OCI-LY7 (cell line): ENCODE results near the gene KIAA1958. TPM values are rescaled to one million over a fixed set of nuclear protein-coding genes. Genes with fewer than 3 reads are reported as not detected.

Experiments used
- BruUV-seq: library from RNA; stranded (reverse); fragments of 400-500 nt; replicated peaks from 2 replicates; lab custom pipeline; 2021; lab: Mats Ljungman, UMichigan
- CTCF ChIA-PET: fragments of 300-600 bp; sonication (Branson Sonifier 250); formaldehyde crosslinking; loops from one replicate; lab custom pipeline; 2022; ENCODE audit warnings: antibody characterized with exemption; ENCODE audit not compliant: unreplicated experiment; lab: Charles Lee
- POLR2A ChIA-PET: fragments of 300-600 bp; sonication (Branson Sonifier 250); formaldehyde crosslinking; loops from one replicate; lab custom pipeline; 2022; ENCODE audit warnings: antibody characterized with exemption; lab: Charles Lee
- DNase-seq: peaks from one replicate; pipeline ENCODE4 v3.0.0-alpha.2; 2015; ENCODE audit warnings: low spot score
- H2AFZ ChIP-seq: fragments of 200-600 bp; sonication (generic), shearing (Covaris generic); 2 replicates; pipeline ENCODE4 v1.6.1; 2014; ENCODE audit warnings: mild to moderate bottlenecking, antibody characterized with exemption, low read length, moderate library complexity
- H3K27ac ChIP-seq: fragments of 200-600 bp; sonication (generic); 2 replicates; pipeline ENCODE4 v1.5.1; 2014; ENCODE audit warnings: mixed run types, low read depth, mild to moderate bottlenecking, moderate library complexity, low read length, inconsistent platforms; ENCODE audit not compliant: poor library complexity, severe bottlenecking
- H3K36me3 ChIP-seq: fragments of 200-600 bp; sonication (generic); 2 replicates; pipeline ENCODE4 v1.6.1; 2014; ENCODE audit warnings: mild to moderate bottlenecking, antibody characterized with exemption, low read length, moderate library complexity, mixed read lengths; ENCODE audit not compliant: insufficient read depth
- H3K4me1 ChIP-seq: fragments of 200-600 bp; sonication (generic); 2 replicates; pipeline ENCODE4 v1.5.1; 2014; ENCODE audit warnings: mild to moderate bottlenecking, low read length; ENCODE audit not compliant: insufficient read depth, poor library complexity, severe bottlenecking
- H3K4me2 ChIP-seq: fragments of 200-600 bp; sonication (generic); 2 replicates; pipeline ENCODE4 v1.6.1; 2014; ENCODE audit warnings: mild to moderate bottlenecking, low read length
- H3K4me3 ChIP-seq: fragments of 200-600 bp; sonication (generic); 2 replicates; pipeline ENCODE4 v1.5.1; 2014; ENCODE audit warnings: mild to moderate bottlenecking, low read depth, low read length; ENCODE audit not compliant: poor library complexity, severe bottlenecking
- H3K79me2 ChIP-seq: fragments of 200-600 bp; sonication (generic); 2 replicates; pipeline ENCODE4 v1.6.1; 2016; ENCODE audit warnings: low read depth, mild to moderate bottlenecking, low read length, moderate library complexity, mixed read lengths; ENCODE audit not compliant: insufficient read depth
- H3K9me2 ChIP-seq: fragments of 200-600 bp; sonication (generic); 2 replicates; pipeline ENCODE4 v1.6.1; 2016; ENCODE audit warnings: mild to moderate bottlenecking, low read length, mixed read lengths; ENCODE audit not compliant: insufficient read depth
- H3K9me3 ChIP-seq: fragments of 200-600 bp; sonication (generic); 2 replicates; pipeline ENCODE4 v1.6.1; 2014; ENCODE audit warnings: mild to moderate bottlenecking, mixed run types, low read length, mixed read lengths
- H4K20me1 ChIP-seq: fragments of 200-600 bp; sonication (generic); 2 replicates; pipeline ENCODE4 v1.6.1; 2014; ENCODE audit warnings: mild to moderate bottlenecking, antibody characterized with exemption, low read length, moderate library complexity, mixed read lengths; ENCODE audit not compliant: insufficient read depth
- EZH2phosphoT487 ChIP-seq: fragments of 200-600 bp; sonication (generic); IDR thresholded peaks from 2 replicates; pipeline ENCODE4 v1.6.1; 2018; ENCODE audit warnings: low read depth, borderline replicate concordance, mild to moderate bottlenecking, mixed run types, antibody characterized with exemption, low read length, moderate library complexity, mixed read lengths
- intact Hi-C: fragments of 100-400 bp; cut with micrococcal nuclease; formaldehyde crosslinking; loops from one replicate; pipeline ENCODE4 v1.10.0; 2022; ENCODE audit not compliant: unreplicated experiment
- total RNA-seq, 2 experiments: library from RNA; depleted of rRNA in 1 of 2; stranded (reverse); fragments of >200 nt in 1 of 2; shearing (Covaris generic) in 1 of 2; gene quantifications; 2 replicates each; pipeline ENCODE4 v1.2.3, GENCODE V29; 2014 to 2022
- TF ChIP-seq, protein P1 (sequence below): fragments of 200-600 bp; sonication (generic); conservative IDR thresholded peaks from 2 replicates; pipeline ENCODE4 v1.5.1; 2014; ENCODE audit warnings: mild to moderate bottlenecking, antibody characterized with exemption, low read length, moderate library complexity, mixed read lengths

The KIAA1958 gene
- total RNA-seq, 2 experiments from 2014 or later: 15.4 to 19.8 TPM

DNA sequence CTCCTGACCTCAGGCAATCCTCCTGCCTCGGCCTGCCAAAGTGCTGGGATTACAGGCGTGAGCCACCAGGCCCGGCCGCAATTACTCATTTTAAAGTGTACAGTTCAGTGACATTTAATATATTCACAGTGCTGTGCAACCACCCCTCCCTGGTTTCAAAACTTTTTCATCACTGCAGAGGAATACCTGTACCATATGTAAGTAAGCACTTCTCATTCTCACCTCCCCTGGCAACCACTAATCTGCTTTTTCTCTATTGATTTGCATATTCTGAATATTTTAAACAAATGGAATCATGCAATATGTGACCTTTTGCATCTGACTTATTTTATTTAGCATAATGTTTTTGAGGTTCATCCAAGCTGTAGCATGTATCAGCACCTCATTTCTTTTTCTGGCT is 21.3 kb upstream of the KIAA1958 start:
- Histone ChIP-seq H3K36me3 (peaks cover 22% of the 10 kb centered on the region), H3K4me1 (no peaks in the 10 kb centered on the region), H3K9me3 (peaks cover 5% of the 10 kb centered on the region; the same call in 1 of the 2 replicates), H3K4me3 (no peak overlapping the region), H3K27ac (no peak overlapping the region), H3K4me2 (no peak overlapping the region), H3K79me2 (no peaks in the 10 kb centered on the region), H3K9me2 (no peaks in the 10 kb centered on the region), H2AFZ (no peak overlapping the region), H4K20me1 (no peaks in the 10 kb centered on the region)
- ChIA-PET POLR2A (interaction anchor here (1.2 kb wide), 1 partner anchor 235 kb away, joined by 3 read pairs; no protein-coding TSS in a partner anchor), CTCF (no interaction called here)
- no peak for TF ChIP-seq EZH2phosphoT487
- TF ChIP-seq, protein P1, sequence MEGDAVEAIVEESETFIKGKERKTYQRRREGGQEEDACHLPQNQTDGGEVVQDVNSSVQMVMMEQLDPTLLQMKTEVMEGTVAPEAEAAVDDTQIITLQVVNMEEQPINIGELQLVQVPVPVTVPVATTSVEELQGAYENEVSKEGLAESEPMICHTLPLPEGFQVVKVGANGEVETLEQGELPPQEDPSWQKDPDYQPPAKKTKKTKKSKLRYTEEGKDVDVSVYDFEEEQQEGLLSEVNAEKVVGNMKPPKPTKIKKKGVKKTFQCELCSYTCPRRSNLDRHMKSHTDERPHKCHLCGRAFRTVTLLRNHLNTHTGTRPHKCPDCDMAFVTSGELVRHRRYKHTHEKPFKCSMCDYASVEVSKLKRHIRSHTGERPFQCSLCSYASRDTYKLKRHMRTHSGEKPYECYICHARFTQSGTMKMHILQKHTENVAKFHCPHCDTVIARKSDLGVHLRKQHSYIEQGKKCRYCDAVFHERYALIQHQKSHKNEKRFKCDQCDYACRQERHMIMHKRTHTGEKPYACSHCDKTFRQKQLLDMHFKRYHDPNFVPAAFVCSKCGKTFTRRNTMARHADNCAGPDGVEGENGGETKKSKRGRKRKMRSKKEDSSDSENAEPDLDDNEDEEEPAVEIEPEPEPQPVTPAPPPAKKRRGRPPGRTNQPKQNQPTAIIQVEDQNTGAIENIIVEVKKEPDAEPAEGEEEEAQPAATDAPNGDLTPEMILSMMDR: no peak
- BruUV-seq: no TSS peak
- DNase-seq: no peak
- intact Hi-C loops: no loop called here

DNA sequence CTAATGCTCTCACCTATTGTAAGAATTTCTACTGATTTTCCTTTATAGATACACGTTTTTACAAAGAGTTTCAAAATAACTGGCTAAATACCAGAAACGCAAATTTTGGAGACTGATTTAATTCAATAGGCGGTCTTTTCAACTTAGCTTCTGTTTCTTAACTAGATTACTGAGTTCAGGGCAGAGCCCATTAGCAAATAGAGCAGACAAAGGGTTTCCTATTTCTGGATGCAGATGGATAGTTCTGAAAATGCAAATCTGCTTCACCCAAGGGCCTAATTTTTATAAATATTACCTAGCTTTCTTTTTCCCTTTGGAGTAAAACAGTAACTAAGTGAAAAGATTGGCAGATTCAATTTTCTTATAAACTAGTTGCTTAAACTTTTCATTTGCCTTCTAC is 13.6 kb upstream of the KIAA1958 start:
- no peak overlapping the region for H2AFZ ChIP-seq
- no peaks in the 10 kb centered on the region for H3K9me3 ChIP-seq
- H3K27ac ChIP-seq: no peak overlapping the region
- H3K4me3 ChIP-seq: no peak overlapping the region
- intact Hi-C loops: no loop called here
- no peaks in the 10 kb centered on the region for H3K79me2 ChIP-seq
- peaks cover 4% of the 10 kb centered on the region; the same call in 1 of the 2 replicates for H3K36me3 ChIP-seq
- no peaks in the 10 kb centered on the region for H3K9me2 ChIP-seq
- DNase-seq: no peak
- TF ChIP-seq, protein P1: no peak
- TF ChIP-seq EZH2phosphoT487: no peak
- POLR2A ChIA-PET: interaction anchor here (0.6 to 1.4 kb wide), 5 partner anchors 13 to 1012 kb away, joined by 3 to 5 read pairs (median 3); partner anchors contain the start of gene KIAA1958
- no peak overlapping the region for H3K4me2 ChIP-seq
- CTCF ChIA-PET: no interaction called here
- no peaks in the 10 kb centered on the region for H3K4me1 ChIP-seq
- H4K20me1 ChIP-seq: no peaks in the 10 kb centered on the region
- no TSS peak for BruUV-seq

DNA sequence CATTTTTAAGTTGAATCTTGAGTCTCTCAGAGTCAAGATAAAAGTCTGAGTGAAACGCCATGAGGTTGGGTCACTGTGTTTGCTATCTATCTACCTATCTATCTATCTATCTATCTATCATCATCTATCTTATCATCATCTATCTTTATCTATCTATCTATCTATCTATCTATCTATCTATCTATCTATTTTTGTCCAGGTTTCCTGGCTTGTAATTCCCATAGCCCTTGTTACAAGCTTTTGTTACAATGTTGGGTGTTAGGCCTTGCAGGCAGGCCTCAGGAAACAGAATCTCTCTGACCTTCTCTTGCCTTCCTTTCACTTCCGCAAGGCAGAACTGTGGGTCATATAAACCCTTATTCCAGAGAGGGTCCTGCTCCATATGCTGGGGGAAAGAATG is 12.6 kb upstream of the KIAA1958 start:
- POLR2A ChIA-PET: no interaction called here

More for the DNA sequence above, 12.6 kb upstream of the KIAA1958 start:
- Histone ChIP-seq H3K9me2 (no peaks in the 10 kb centered on the region), H3K4me2 (no peak overlapping the region), H3K36me3 (peaks cover 4% of the 10 kb centered on the region; the same call in 1 of the 2 replicates), H3K9me3 (no peaks in the 10 kb centered on the region), H3K79me2 (no peaks in the 10 kb centered on the region), H3K4me3 (no peak overlapping the region), H2AFZ (no peak overlapping the region), H3K27ac (no peak overlapping the region), H3K4me1 (no peaks in the 10 kb centered on the region), H4K20me1 (no peaks in the 10 kb centered on the region)
- CTCF ChIA-PET: no interaction called here
- TF ChIP-seq, protein P1: no peak
- no peak for TF ChIP-seq EZH2phosphoT487
- DNase-seq: no peak
- no TSS peak for BruUV-seq
- intact Hi-C loops: no loop called here
